Measurements from ENCODE around the gene ANKRD13B.

Gene ANKRD13B

DNA sequence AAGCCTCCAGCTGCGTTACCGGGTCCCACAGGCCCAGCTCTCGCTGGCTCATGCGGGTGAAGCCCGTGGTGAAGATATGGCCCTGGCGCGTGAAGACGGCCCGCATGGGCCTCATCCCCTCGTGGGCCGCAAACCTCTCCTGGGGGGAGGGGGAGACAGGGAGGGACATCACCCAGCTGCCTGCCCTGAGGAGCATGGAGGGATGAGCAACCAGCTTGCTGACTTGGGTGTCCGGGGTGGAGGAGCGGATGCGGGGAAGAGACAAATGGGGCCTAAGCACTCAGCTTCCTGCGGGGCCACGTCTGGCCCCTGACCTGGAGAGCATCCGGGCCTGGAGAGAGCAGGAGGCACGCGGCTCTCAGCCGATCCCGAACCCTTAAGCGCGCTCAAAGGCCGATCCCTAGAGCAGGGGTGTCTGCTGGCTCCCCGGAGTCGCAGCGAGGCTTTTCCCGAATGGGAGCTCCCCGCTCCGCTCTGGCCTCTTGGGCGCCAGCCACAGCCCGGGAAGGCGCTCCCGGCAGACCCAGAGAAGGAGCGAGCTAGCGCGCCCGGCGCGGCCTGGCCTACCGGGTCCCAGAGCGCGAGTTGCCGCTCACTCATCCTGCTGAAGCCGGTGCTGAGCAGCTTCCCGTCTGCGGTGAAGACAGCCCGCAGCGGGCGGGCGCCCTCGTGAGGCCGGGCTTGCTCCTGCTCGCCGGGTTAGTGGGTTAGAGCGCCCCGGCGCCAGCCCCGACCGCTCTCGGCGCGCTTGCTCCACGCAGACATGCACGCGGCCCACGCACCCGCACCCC is 24.7 kb downstream of the ANKRD13B start (continued):
- TF ChIP-seq, protein P1, sequence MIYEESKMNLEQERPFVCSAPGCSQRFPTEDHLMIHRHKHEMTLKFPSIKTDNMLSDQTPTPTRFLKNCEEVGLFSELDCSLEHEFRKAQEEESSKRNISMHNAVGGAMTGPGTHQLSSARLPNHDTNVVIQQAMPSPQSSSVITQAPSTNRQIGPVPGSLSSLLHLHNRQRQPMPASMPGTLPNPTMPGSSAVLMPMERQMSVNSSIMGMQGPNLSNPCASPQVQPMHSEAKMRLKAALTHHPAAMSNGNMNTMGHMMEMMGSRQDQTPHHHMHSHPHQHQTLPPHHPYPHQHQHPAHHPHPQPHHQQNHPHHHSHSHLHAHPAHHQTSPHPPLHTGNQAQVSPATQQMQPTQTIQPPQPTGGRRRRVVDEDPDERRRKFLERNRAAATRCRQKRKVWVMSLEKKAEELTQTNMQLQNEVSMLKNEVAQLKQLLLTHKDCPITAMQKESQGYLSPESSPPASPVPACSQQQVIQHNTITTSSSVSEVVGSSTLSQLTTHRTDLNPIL (CRISPR knock-in tag; IDR thresholded peaks at IDR 0.05; ENCODE audit: low read depth) = no peak
- TF ChIP-seq PPARA (CRISPR knock-in tag; IDR thresholded peaks at IDR 0.05; ENCODE audit: borderline replicate concordance) (no peak), ZNF565 (CRISPR knock-in tag; conservative IDR thresholded peaks at IDR 0.05; ENCODE audit: low read depth) (no peak)

DNA sequence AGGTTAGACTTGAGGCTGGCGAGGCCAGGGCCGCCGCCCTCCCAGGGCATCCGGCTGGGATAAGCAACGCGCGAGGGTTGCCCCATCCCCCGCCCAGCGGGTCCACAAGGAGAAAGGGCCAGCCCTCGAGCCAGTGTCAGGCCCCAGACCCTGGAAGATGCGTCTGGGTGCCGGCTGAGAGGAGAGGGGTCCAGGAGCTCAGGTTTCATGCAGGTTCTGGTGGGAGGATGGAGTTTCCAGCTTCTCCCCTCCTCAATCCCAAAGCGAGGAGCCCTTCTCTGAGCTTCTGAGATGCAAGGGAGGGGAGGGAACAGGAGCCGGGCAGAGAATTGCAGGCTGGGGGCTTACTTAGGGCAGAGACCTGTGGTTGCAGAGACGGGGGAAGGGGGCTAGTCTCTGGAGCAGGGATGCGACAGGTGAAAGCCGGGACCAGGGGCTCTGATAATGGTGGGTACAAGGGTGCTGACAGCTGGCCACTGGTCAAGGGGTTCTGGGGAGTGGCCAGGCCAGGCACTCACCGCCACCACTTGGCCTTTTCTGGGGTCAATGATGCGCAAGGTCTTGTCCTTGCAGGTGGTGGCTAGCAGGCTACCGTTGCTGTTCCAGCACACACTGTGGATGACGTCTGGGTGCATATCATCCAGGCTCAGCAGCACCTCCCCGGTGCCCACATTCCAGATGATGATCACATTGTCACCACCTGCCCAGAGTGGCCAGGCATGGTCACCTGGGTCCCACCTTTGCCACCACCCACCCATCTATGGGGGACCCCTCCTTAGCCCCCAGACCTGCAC is 25.5 kb downstream of the ANKRD13B start:
- TF ChIP-seq TOX (CRISPR knock-in tag; IDR thresholded peaks at IDR 0.05; ENCODE audit: borderline replicate concordance) (no peak), ZFP30 (CRISPR knock-in tag; IDR thresholded peaks at IDR 0.05) (no peak), SNAI2 (CRISPR knock-in tag; IDR thresholded peaks at IDR 0.05) (no peak), ESRRG (CRISPR knock-in tag; IDR thresholded peaks at IDR 0.05) (no peak), ZC3H10 (CRISPR knock-in tag; IDR thresholded peaks at IDR 0.05) (no peak), ISL1 (CRISPR knock-in tag; IDR thresholded peaks at IDR 0.05) (no peak), GLIS3 (CRISPR knock-in tag; IDR thresholded peaks at IDR 0.05) (no peak), BACH2 (CRISPR knock-in tag; IDR thresholded peaks at IDR 0.05; ENCODE audit: borderline replicate concordance) (no peak), ZFP3 (CRISPR knock-in tag; IDR thresholded peaks at IDR 0.05) (no peak), ZNF70 (CRISPR knock-in tag; IDR thresholded peaks at IDR 0.05) (no peak)
- TF ChIP-seq, protein P2, sequence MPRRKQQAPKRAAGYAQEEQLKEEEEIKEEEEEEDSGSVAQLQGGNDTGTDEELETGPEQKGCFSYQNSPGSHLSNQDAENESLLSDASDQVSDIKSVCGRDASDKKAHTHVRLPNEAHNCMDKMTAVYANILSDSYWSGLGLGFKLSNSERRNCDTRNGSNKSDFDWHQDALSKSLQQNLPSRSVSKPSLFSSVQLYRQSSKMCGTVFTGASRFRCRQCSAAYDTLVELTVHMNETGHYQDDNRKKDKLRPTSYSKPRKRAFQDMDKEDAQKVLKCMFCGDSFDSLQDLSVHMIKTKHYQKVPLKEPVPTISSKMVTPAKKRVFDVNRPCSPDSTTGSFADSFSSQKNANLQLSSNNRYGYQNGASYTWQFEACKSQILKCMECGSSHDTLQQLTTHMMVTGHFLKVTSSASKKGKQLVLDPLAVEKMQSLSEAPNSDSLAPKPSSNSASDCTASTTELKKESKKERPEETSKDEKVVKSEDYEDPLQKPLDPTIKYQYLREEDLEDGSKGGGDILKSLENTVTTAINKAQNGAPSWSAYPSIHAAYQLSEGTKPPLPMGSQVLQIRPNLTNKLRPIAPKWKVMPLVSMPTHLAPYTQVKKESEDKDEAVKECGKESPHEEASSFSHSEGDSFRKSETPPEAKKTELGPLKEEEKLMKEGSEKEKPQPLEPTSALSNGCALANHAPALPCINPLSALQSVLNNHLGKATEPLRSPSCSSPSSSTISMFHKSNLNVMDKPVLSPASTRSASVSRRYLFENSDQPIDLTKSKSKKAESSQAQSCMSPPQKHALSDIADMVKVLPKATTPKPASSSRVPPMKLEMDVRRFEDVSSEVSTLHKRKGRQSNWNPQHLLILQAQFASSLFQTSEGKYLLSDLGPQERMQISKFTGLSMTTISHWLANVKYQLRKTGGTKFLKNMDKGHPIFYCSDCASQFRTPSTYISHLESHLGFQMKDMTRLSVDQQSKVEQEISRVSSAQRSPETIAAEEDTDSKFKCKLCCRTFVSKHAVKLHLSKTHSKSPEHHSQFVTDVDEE (CRISPR knock-in tag; IDR thresholded peaks at IDR 0.05) = no peak
- TF ChIP-seq, protein P3, sequence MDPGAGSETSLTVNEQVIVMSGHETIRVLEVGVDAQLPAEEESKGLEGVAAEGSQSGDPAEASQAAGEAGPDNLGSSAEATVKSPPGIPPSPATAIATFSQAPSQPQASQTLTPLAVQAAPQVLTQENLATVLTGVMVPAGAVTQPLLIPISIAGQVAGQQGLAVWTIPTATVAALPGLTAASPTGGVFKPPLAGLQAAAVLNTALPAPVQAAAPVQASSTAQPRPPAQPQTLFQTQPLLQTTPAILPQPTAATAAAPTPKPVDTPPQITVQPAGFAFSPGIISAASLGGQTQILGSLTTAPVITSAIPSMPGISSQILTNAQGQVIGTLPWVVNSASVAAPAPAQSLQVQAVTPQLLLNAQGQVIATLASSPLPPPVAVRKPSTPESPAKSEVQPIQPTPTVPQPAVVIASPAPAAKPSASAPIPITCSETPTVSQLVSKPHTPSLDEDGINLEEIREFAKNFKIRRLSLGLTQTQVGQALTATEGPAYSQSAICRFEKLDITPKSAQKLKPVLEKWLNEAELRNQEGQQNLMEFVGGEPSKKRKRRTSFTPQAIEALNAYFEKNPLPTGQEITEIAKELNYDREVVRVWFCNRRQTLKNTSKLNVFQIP (CRISPR knock-in tag; IDR thresholded peaks at IDR 0.05; ENCODE audit: borderline replicate concordance, low read depth) = no peak
- TF ChIP-seq, protein P4, sequence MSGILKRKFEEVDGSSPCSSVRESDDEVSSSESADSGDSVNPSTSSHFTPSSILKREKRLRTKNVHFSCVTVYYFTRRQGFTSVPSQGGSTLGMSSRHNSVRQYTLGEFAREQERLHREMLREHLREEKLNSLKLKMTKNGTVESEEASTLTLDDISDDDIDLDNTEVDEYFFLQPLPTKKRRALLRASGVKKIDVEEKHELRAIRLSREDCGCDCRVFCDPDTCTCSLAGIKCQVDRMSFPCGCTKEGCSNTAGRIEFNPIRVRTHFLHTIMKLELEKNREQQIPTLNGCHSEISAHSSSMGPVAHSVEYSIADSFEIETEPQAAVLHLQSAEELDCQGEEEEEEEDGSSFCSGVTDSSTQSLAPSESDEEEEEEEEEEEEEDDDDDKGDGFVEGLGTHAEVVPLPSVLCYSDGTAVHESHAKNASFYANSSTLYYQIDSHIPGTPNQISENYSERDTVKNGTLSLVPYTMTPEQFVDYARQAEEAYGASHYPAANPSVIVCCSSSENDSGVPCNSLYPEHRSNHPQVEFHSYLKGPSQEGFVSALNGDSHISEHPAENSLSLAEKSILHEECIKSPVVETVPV (CRISPR knock-in tag; IDR thresholded peaks at IDR 0.05) = no peak
- TF ChIP-seq, protein P5, sequence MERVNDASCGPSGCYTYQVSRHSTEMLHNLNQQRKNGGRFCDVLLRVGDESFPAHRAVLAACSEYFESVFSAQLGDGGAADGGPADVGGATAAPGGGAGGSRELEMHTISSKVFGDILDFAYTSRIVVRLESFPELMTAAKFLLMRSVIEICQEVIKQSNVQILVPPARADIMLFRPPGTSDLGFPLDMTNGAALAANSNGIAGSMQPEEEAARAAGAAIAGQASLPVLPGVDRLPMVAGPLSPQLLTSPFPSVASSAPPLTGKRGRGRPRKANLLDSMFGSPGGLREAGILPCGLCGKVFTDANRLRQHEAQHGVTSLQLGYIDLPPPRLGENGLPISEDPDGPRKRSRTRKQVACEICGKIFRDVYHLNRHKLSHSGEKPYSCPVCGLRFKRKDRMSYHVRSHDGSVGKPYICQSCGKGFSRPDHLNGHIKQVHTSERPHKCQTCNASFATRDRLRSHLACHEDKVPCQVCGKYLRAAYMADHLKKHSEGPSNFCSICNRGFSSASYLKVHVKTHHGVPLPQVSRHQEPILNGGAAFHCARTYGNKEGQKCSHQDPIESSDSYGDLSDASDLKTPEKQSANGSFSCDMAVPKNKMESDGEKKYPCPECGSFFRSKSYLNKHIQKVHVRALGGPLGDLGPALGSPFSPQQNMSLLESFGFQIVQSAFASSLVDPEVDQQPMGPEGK (CRISPR knock-in tag; IDR thresholded peaks at IDR 0.05; ENCODE audit: borderline replicate concordance) = no peak
- no peak for ATAC-seq

DNA sequence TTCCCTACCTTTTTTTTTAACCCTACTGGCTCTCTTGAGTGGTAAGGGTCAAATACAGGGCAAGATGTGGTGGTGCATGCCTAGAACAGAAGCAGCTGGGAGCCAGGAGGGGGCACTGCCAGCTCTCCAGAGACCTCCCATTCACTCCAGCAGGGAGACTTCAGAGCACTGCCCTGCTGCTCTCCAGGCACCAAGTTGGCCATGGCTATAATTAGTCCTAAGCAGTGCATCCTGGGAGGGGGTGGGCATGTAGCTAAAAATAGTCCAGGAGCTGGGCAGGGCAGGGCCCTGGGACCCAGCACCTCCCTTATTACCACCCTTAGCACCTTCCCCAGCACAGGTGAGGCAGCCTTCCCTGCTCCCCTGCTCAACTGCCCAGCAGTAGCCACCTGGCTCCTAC is 26.3 kb downstream of the ANKRD13B start:
- peak; percentile 46 for ATAC-seq
- no peak for TF ChIP-seq ZNF565 (CRISPR knock-in tag; conservative IDR thresholded peaks at IDR 0.05; ENCODE audit: low read depth)
- no peak for TF ChIP-seq ARNTL (CRISPR knock-in tag; IDR thresholded peaks at IDR 0.05; ENCODE audit: borderline replicate concordance, low read depth)
- no peak for TF ChIP-seq ZFP3 (CRISPR knock-in tag; IDR thresholded peaks at IDR 0.05)
- TF ChIP-seq, protein P5 (CRISPR knock-in tag; IDR thresholded peaks at IDR 0.05; ENCODE audit: borderline replicate concordance) = no peak
- no peak for TF ChIP-seq CSDC2 (CRISPR knock-in tag; IDR thresholded peaks at IDR 0.05)
- no peak for TF ChIP-seq BACH2 (CRISPR knock-in tag; IDR thresholded peaks at IDR 0.05; ENCODE audit: borderline replicate concordance)

Measured in SK-N-SH treated with all-trans-retinoic acid at 6 μM for 48 hours (cell line).